ENCODE data around the gene AP5Z1. TPM values are rescaled to one million over a fixed set of nuclear protein-coding genes. Genes with fewer than 3 reads are reported as not detected.

Gene AP5Z1
- total RNA-seq, 1 donor from 2014 or later = 36.9 TPM

DNA sequence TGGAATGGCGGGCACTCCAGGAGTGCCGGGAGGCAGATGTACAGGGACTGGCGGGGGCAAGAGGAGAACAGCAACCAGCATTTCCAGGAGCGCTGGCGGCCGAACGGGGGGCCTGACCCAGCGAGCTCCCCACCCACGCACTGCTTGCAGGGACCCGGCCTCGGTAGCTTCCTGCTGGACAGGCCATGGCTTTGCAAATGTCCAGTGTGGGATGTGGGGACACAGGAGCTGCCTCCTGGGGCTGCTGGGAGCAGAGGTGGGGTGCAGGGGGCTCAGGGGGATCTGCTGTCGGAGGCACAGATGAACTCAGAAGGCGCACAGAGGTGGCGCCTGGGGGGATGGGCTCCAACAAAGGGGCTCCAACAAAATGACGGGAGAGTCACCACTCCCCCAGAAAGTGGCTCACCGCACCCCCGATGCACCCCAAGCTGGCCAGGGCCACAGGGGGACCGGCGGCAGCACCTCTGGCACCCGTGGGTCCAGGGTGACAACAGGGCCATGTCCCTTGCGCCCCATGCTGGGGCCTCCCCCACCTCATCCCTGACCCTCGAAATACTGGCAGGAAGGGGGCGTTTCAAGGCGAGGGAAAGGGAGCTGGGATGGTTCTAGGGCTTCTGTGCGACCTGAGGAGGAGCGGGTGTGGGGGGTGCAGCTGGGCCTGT is 41.1 kb downstream of the AP5Z1 start:
- TF ChIP-seq, protein P1, sequence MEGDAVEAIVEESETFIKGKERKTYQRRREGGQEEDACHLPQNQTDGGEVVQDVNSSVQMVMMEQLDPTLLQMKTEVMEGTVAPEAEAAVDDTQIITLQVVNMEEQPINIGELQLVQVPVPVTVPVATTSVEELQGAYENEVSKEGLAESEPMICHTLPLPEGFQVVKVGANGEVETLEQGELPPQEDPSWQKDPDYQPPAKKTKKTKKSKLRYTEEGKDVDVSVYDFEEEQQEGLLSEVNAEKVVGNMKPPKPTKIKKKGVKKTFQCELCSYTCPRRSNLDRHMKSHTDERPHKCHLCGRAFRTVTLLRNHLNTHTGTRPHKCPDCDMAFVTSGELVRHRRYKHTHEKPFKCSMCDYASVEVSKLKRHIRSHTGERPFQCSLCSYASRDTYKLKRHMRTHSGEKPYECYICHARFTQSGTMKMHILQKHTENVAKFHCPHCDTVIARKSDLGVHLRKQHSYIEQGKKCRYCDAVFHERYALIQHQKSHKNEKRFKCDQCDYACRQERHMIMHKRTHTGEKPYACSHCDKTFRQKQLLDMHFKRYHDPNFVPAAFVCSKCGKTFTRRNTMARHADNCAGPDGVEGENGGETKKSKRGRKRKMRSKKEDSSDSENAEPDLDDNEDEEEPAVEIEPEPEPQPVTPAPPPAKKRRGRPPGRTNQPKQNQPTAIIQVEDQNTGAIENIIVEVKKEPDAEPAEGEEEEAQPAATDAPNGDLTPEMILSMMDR (conservative IDR thresholded peaks at IDR 0.05) = no peak
- Mint-ChIP-seq H3K36me3 (peaks cover 10% of the 10 kb centered on the region), H3K9me3 (no peaks in the 10 kb centered on the region), H3K4me1 (ENCODE audit: unreplicated experiment) (peaks cover 8% of the 10 kb centered on the region), H3K4me3 (no peak overlapping the region), H3K27me3 (peaks cover 10% of the 10 kb centered on the region), H3K27ac (no peak overlapping the region)
- no peak for DNase-seq (ENCODE audit: extremely low spot score, unreplicated experiment)

DNA sequence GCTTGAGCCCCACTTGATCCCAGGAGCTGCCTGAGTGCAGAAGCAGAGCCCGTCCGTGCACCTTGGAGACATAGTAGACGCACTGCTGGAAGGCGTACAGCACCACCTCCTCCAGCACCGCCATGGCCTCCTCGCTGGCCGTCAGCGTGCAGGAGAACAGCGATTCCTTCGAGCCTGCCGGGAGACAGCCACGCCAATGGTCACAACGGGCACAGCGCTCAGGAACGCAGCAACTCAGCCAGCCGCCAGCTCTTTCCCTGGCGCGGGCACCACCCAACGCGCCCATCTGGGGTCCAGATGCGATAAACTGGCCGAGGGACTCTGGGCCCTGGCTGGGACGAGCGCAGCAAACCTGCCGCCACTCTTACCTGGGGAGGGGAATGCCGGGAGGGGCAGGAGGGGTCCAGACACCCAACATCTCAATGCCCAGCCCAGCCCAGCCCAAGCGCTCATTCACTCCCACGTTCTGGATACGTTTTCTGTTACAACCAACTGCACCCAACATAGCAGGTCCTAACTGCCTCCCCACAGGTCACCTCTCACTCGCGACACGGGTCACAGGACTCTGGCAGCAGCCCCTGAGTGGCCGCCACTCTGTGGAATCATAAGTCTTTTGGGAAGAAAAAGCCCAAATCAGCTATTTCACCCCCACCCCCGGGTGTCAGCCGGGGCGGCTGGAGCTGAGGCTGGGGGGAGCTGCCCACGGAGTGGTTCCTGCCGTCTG is 41.9 kb downstream of the AP5Z1 start:
- H3K9me3 Mint-ChIP-seq = no peaks in the 10 kb centered on the region
- TF ChIP-seq, protein P1 (conservative IDR thresholded peaks at IDR 0.05) = no peak
- peaks cover 10% of the 10 kb centered on the region for H3K27me3 Mint-ChIP-seq
- H3K27ac Mint-ChIP-seq = no peak overlapping the region
- H3K4me1 Mint-ChIP-seq (ENCODE audit: unreplicated experiment) = peaks cover 8% of the 10 kb centered on the region
- no peak overlapping the region for H3K4me3 Mint-ChIP-seq
- peaks cover 10% of the 10 kb centered on the region for H3K36me3 Mint-ChIP-seq
- no peak for DNase-seq (ENCODE audit: extremely low spot score, unreplicated experiment)

DNA sequence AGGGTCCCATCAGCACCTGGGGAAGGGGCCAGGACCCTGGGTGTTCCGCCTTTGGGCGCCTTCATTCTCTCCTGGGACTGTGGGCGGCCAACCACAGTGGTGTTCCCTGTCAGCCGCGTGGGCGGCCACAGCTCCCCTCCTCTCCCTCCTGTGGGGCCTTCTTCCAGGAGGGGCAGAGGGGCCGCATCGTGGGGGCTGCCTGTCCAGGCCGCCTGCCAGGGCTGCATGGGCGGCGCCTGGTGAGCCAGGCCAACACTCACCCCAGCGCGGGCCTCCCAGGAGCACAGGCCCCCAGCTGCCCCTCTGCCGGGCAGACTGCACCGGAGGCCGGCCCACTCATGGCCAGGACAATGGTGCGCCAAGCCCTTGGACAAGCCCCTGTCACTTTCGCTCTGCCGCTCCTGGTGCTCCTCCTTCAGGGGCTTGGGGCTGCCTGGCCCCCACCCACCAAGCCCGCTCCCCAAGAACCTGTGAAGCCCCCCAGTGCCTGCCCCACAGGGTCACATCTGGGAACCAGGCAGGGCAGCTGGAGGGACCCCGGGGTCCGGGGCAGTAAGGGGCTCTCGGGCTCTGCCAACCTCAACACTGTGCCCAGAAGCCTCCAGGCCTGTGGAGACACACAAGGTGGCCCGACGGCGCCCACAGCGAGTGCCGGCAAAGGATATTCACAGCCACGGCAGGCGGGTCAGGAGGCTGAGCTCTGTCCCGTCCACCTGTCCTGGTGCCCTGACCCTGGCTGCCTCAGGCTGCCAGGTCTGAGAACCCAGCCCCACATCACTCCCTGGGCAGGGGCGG is 42.8 kb downstream of the AP5Z1 start:
- Mint-ChIP-seq H3K36me3 (peaks cover 3% of the 10 kb centered on the region), H3K4me1 (ENCODE audit: unreplicated experiment) (peaks cover 8% of the 10 kb centered on the region), H3K27me3 (peaks cover 3% of the 10 kb centered on the region), H3K4me3 (no peak overlapping the region), H3K27ac (no peak overlapping the region), H3K9me3 (no peaks in the 10 kb centered on the region)
- DNase-seq (ENCODE audit: extremely low spot score, unreplicated experiment) = no peak
- TF ChIP-seq, protein P1 (conservative IDR thresholded peaks at IDR 0.05) = no peak

DNA sequence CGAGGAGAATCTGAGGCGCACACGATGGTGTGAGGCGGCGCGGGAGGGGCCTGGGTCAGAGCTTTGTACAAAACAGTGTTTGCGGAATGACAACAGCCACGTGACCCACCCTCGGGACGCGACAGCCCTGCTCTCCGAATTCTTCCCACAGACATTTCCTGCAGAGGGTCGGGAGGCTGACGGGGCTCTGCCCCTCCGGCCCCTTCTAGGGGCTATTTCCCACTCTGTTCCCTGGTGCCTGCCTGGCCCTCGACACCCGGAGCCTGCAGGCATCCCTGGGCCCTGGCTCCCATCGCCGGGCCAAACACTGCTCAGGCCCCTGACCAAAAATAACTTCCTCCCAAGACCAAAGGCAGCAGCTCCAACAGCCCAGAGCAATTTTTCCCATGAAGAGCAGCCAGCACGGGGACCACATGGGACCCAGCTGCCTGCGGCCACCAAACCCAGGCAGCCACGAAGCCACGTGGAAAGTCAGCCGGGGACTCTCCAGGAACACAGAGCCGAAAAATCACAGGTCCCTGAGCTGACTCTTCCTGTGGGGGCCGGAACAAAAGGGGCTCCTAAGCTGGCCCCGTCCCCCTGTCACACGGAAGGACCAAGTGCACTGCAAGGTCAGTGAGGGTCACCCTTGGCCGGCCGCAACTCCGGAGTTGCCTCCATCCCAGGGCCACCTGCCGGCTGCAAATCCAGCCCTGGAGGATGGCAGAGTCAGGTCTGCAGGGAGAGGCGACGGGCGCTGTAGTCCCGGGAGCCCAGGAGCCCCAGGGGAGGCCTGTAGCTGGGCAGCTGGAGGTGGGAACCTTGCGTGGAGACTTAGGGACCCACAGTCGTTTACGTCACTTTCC is 44.4 kb downstream of the AP5Z1 start:
- TF ChIP-seq, protein P1 (conservative IDR thresholded peaks at IDR 0.05) = no peak
- Mint-ChIP-seq H3K4me3 (no peak overlapping the region), H3K27ac (peak overlapping the region; percentile 31), H3K36me3 (no peaks in the 10 kb centered on the region), H3K9me3 (no peaks in the 10 kb centered on the region), H3K27me3 (no peaks in the 10 kb centered on the region), H3K4me1 (ENCODE audit: unreplicated experiment) (peaks cover 5% of the 10 kb centered on the region)
- peak; percentile 67 for DNase-seq (ENCODE audit: extremely low spot score, unreplicated experiment)

DNA sequence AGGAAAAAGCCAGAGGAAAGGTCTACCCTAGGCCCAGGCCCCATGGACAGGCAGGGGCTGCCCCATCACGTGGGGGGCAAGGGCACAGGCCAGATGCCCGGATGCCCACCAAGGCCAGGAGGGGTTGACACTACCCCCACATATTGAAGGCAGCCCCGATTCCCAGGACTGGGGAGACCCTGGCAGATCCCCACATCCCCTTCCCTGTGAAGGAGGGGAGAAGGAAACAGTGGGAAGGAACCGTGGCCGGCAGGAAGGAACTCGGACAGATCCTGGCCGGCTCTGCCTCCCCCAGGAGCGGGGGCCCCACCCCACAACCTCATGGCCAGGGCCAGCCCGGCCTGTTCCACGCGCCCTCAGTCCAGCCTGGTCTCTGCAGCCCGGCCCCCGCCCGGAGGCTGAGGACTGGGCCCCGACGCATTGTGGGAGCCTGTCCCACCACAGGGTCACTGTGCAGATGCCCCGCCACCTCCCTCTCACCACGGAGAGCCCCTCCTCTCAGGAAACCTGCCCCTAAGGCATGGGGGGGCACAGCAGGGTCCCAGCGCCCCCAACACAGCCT is 45.1 kb downstream of the AP5Z1 start:
- TF ChIP-seq, protein P1 (conservative IDR thresholded peaks at IDR 0.05) = no peak
- Mint-ChIP-seq H3K27ac (no peak overlapping the region), H3K27me3 (no peaks in the 10 kb centered on the region), H3K36me3 (no peaks in the 10 kb centered on the region), H3K9me3 (no peaks in the 10 kb centered on the region), H3K4me3 (no peak overlapping the region), H3K4me1 (ENCODE audit: unreplicated experiment) (peaks cover 5% of the 10 kb centered on the region)
- peak; percentile 66 for DNase-seq (ENCODE audit: extremely low spot score, unreplicated experiment)
